OCI-LY1 (cell line): ENCODE measurements around the gene ARHGEF33.

Experiments used
- H2AFZ ChIP-seq: fragments of 200-600 bp; sonication (generic), shearing (Covaris generic); 2 replicates; pipeline ENCODE4 v1.6.0; 2014; ENCODE audit warnings: antibody characterized with exemption, mild to moderate bottlenecking, low read length
- H3F3A ChIP-seq: fragments of 200-600 bp; sonication (generic), shearing (Covaris generic); 2 replicates; pipeline ENCODE4 v1.6.0; 2014; ENCODE audit warnings: mild to moderate bottlenecking, antibody characterized with exemption, low read length, moderate library complexity; ENCODE audit not compliant: insufficient read depth
- H3K27ac ChIP-seq: fragments of 200-600 bp; sonication (generic); 2 replicates; pipeline ENCODE4 v1.5.1; 2014; ENCODE audit warnings: low read length, mixed run types, mild to moderate bottlenecking, low read depth; ENCODE audit not compliant: poor library complexity, severe bottlenecking
- H3K27me3 ChIP-seq: fragments of 200-600 bp; sonication (generic); 2 replicates; pipeline ENCODE4 v1.6.0; 2014; ENCODE audit warnings: antibody characterized with exemption, mild to moderate bottlenecking, low read length, moderate library complexity; ENCODE audit not compliant: insufficient read depth
- H3K36me3 ChIP-seq: fragments of 200-600 bp; sonication (generic); 2 replicates; pipeline ENCODE4 v1.6.1; 2014; ENCODE audit warnings: mild to moderate bottlenecking, antibody characterized with exemption, low read length, moderate library complexity, mixed read lengths; ENCODE audit not compliant: insufficient read depth
- H3K4me1 ChIP-seq: fragments of 200-600 bp; sonication (generic); 2 replicates; pipeline ENCODE4 v1.5.1; 2014; ENCODE audit warnings: mild to moderate bottlenecking, low read length, moderate library complexity; ENCODE audit not compliant: insufficient read depth, severe bottlenecking
- H3K4me2 ChIP-seq: fragments of 200-600 bp; sonication (generic), shearing (Covaris generic); 2 replicates; pipeline ENCODE4 v1.6.1; 2014; ENCODE audit warnings: low read length
- H3K4me3 ChIP-seq: fragments of 200-600 bp; sonication (generic); 2 replicates; pipeline ENCODE4 v1.5.1; 2014; ENCODE audit warnings: low read length, low read depth, mild to moderate bottlenecking, mixed read lengths; ENCODE audit not compliant: poor library complexity, severe bottlenecking
- H3K79me2 ChIP-seq: fragments of 200-600 bp; shearing (Covaris generic); 2 replicates; pipeline ENCODE4 v1.6.1; 2016; ENCODE audit warnings: mixed run types, low read length, mixed read lengths; ENCODE audit not compliant: insufficient read depth
- H3K9ac ChIP-seq: fragments of 200-600 bp; sonication (generic), shearing (Covaris generic); 2 replicates; pipeline ENCODE4 v1.6.1; 2014; ENCODE audit warnings: mild to moderate bottlenecking, low read length, mixed read lengths
- H3K9me2 ChIP-seq: fragments of 200-600 bp; sonication (generic), shearing (Covaris generic); 2 replicates; pipeline ENCODE4 v1.6.1; 2014; ENCODE audit warnings: low read depth, mild to moderate bottlenecking, low read length, mixed read lengths
- H3K9me3 ChIP-seq: fragments of 200-600 bp; shearing (Covaris generic); 2 replicates; pipeline ENCODE4 v1.6.1; 2014; ENCODE audit warnings: low read length, mixed read lengths
- H4K20me1 ChIP-seq: fragments of 200-600 bp; sonication (generic), shearing (Covaris generic); 2 replicates; pipeline ENCODE4 v1.6.0; 2016; ENCODE audit warnings: mild to moderate bottlenecking, low read length; ENCODE audit not compliant: insufficient read depth
- EZH2 ChIP-seq: fragments of 200-600 bp; sonication (generic), shearing (Covaris generic); IDR thresholded peaks from 2 replicates; pipeline ENCODE4 v1.8.0; 2017; ENCODE audit warnings: borderline replicate concordance, mixed run types, mild to moderate bottlenecking, antibody characterized with exemption, low read length, moderate library complexity, mixed read lengths
- TF ChIP-seq, protein P1 (sequence below): fragments of 200-600 bp; sonication (generic), shearing (Covaris generic); IDR thresholded peaks from 2 replicates; pipeline ENCODE4 v1.5.1; 2017; ENCODE audit warnings: mild to moderate bottlenecking, antibody characterized with exemption, low read length, moderate library complexity, mixed read lengths

Gene ARHGEF33

GRCh38 chr2:38943784-38944183 is 54.1 kb downstream of the ARHGEF33 start:
- no peaks in the 10 kb centered on the region for H3K4me1 ChIP-seq
- H3K36me3 ChIP-seq, result no peaks in the 10 kb centered on the region
- H3K4me2 ChIP-seq, result no peak overlapping the region
- no peaks in the 10 kb centered on the region for H4K20me1 ChIP-seq
- no peak overlapping the region for H2AFZ ChIP-seq
- H3K79me2 ChIP-seq, result no peaks in the 10 kb centered on the region
- H3K4me3 ChIP-seq, result no peak overlapping the region
- no peaks in the 10 kb centered on the region for H3K27me3 ChIP-seq
- no peaks in the 10 kb centered on the region for H3F3A ChIP-seq
- TF ChIP-seq, protein P1, sequence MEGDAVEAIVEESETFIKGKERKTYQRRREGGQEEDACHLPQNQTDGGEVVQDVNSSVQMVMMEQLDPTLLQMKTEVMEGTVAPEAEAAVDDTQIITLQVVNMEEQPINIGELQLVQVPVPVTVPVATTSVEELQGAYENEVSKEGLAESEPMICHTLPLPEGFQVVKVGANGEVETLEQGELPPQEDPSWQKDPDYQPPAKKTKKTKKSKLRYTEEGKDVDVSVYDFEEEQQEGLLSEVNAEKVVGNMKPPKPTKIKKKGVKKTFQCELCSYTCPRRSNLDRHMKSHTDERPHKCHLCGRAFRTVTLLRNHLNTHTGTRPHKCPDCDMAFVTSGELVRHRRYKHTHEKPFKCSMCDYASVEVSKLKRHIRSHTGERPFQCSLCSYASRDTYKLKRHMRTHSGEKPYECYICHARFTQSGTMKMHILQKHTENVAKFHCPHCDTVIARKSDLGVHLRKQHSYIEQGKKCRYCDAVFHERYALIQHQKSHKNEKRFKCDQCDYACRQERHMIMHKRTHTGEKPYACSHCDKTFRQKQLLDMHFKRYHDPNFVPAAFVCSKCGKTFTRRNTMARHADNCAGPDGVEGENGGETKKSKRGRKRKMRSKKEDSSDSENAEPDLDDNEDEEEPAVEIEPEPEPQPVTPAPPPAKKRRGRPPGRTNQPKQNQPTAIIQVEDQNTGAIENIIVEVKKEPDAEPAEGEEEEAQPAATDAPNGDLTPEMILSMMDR, result no peak
- TF ChIP-seq EZH2, result no peak
- H3K27ac ChIP-seq, result no peak overlapping the region
- no peaks in the 10 kb centered on the region for H3K9me3 ChIP-seq
- H3K9ac ChIP-seq, result no peak overlapping the region
- H3K9me2 ChIP-seq, result no peaks in the 10 kb centered on the region

- no peaks in the 10 kb centered on the region for H3K27me3 ChIP-seq
- TF ChIP-seq, protein P1, result no peak
- TF ChIP-seq EZH2, result no peak
- H3K36me3 ChIP-seq, result no peaks in the 10 kb centered on the region
- H3K4me1 ChIP-seq, result no peaks in the 10 kb centered on the region
- no peaks in the 10 kb centered on the region for H3K9me3 ChIP-seq
- H3K9ac ChIP-seq, result no peak overlapping the region
- H3K4me3 ChIP-seq, result no peak overlapping the region
- H3F3A ChIP-seq, result no peaks in the 10 kb centered on the region
- no peak overlapping the region for H2AFZ ChIP-seq
- H3K9me2 ChIP-seq, result no peaks in the 10 kb centered on the region
- no peaks in the 10 kb centered on the region for H3K79me2 ChIP-seq
- no peaks in the 10 kb centered on the region for H4K20me1 ChIP-seq
- no peak overlapping the region for H3K27ac ChIP-seq
- no peak overlapping the region for H3K4me2 ChIP-seq
Measured at GRCh38 chr2:38945372-38945771, 55.7 kb downstream of the ARHGEF33 start.

DNA sequence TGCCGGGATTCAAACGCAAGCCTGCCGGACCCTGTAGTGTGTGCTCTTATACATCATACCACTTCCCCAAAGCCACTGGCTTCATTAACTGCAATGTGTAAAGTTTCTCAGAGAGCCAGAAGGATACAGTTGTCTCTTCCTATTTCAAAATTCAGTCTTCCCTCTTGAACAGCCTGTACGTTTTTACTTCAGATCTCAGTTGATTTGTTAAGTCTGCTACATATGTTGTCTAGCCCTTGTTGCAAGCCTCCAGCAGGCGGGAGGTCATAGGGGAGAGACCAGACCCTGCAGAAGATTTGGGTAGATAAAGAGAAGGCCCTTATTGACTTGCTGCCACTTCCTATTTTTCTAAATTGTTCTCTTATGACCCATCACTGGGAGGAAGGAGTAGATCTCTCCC is 56.2 kb downstream of the ARHGEF33 start:
- Histone ChIP-seq H4K20me1 (no peaks in the 10 kb centered on the region), H3K27ac (no peak overlapping the region), H3K36me3 (no peaks in the 10 kb centered on the region), H3K4me1 (no peaks in the 10 kb centered on the region), H2AFZ (no peak overlapping the region), H3K79me2 (no peaks in the 10 kb centered on the region), H3K9me2 (no peaks in the 10 kb centered on the region), H3K9me3 (no peaks in the 10 kb centered on the region), H3K4me3 (no peak overlapping the region), H3K4me2 (no peak overlapping the region), H3F3A (no peaks in the 10 kb centered on the region), H3K9ac (no peak overlapping the region), H3K27me3 (no peaks in the 10 kb centered on the region)
- TF ChIP-seq, protein P1, result no peak
- TF ChIP-seq EZH2, result no peak
